Lung (tissue), 10 donors: ENCODE measurements around the gene PDE4DIP. TPM values are rescaled to one million over a fixed set of nuclear protein-coding genes. Genes with fewer than 3 reads are reported as not detected.
"Not testable (repeated sequence)": the region's sequence is repeated elsewhere in the genome, so short reads cannot be mapped to it uniquely, and the experiment has no call there.

ENCODE experiments used
- ATAC-seq: fragments of 200-7000 bp; cut with Tn5 transposase; one replicate; pipeline ENCODE4 v1.9.1; 2020; ENCODE audit warnings: moderate number of reproducible peaks; ENCODE audit not compliant: insufficient read depth, low FRiP score
- DNase-seq, 3 donors: peaks; one replicate each; pipeline ENCODE4 v3.0.0-alpha.2; 2013 to 2017
- H3K27ac ChIP-seq, 2 donors: one replicate each; pipeline ENCODE4 v1.5.1; 2013; ENCODE audit warnings: mild to moderate bottlenecking in 2 of 2, moderate library complexity in 2 of 2, control low read depth in 1 of 2, inconsistent platforms in 1 of 2, low read depth in 1 of 2, low read length in 1 of 2
- H3K27me3 ChIP-seq, 3 donors: one replicate each; pipeline ENCODE4 v1.5.1; 2013; ENCODE audit warnings: low read length in 2 of 3; ENCODE audit not compliant: control insufficient read depth in 3 of 3, insufficient read depth in 3 of 3
- H3K36me3 ChIP-seq, 4 donors: one replicate each; pipeline ENCODE4 v1.5.1; 2013; ENCODE audit warnings: low read length in 4 of 4, mild to moderate bottlenecking in 1 of 4, moderate library complexity in 1 of 4; ENCODE audit not compliant: control insufficient read depth in 4 of 4, insufficient read depth in 4 of 4
- H3K4me1 ChIP-seq, 5 donors: one replicate each; pipeline ENCODE4 v1.5.1; 2013; ENCODE audit warnings: low read length in 5 of 5, mild to moderate bottlenecking in 2 of 5, moderate library complexity in 1 of 5; ENCODE audit not compliant: control insufficient read depth in 5 of 5, insufficient read depth in 5 of 5
- H3K4me3 ChIP-seq: one replicate; pipeline ENCODE4 v1.5.1; 2013; ENCODE audit warnings: mild to moderate bottlenecking, control low read depth, moderate library complexity
- H3K9ac ChIP-seq, 2 donors: one replicate each; pipeline ENCODE4 v1.5.1; 2013; ENCODE audit warnings: low read length in 2 of 2, control low read depth in 1 of 2; ENCODE audit not compliant: insufficient read depth in 1 of 2
- H3K9me3 ChIP-seq, 4 donors: one replicate each; pipeline ENCODE4 v1.5.1; 2013; ENCODE audit warnings: low read length in 3 of 4, mild to moderate bottlenecking in 1 of 4, moderate library complexity in 1 of 4; ENCODE audit not compliant: control insufficient read depth in 4 of 4, insufficient read depth in 3 of 4
- WGBS, 2 donors: extraction: QIAGEN DNeasy Blood & Tissue Kit; methylation state at CpG; one replicate each; pipeline ENCODE4 v1.1.7; 2013; 5-methylcytosine and 5-hydroxymethylcytosine counted together
- polyA plus RNA-seq, 2 donors: library from polyadenylated mRNA; stranded (reverse); fragments of 200-250 nt; gene quantifications; one replicate each; pipeline ENCODE4 v1.2.1, GENCODE V29; 2013
- total RNA-seq, 2 donors: library from RNA; depleted of rRNA in 1 of 2; stranded (reverse); fragments of >200 nt in 1 of 2; gene quantifications; one replicate each; pipeline ENCODE4 v1.2.1, GENCODE V29; 2014 to 2021
- donor health status: Bipolar disorder and iron deficiency.
- donor health status: healthy.
- donor health status: DM: yes; HTN: yes; CAD: no.

Gene PDE4DIP
- total and polyA plus RNA-seq, 4 donors = 32.5 to 146 (median 65.0) TPM

- not testable (repeated sequence) for H3K9ac ChIP-seq, H3K4me1 ChIP-seq, H3K27me3 ChIP-seq, H3K36me3 ChIP-seq, H3K27ac ChIP-seq, H3K9me3 ChIP-seq, ATAC-seq, DNase-seq, H3K4me3 ChIP-seq
- WGBS, 2 donors = no CpG with 5 or more reads among the region's 2 CpGs
Measured at GRCh38 chr1:148879812-148880416, 35.7 kb downstream of the PDE4DIP start.

GRCh38 chr1:148881261-148881660 is 37.0 kb downstream of the PDE4DIP start:
- DNase-seq, H3K4me1 ChIP-seq, H3K9ac ChIP-seq, ATAC-seq, H3K36me3 ChIP-seq, H3K4me3 ChIP-seq, H3K27me3 ChIP-seq, H3K9me3 ChIP-seq, H3K27ac ChIP-seq: not testable (repeated sequence)
- WGBS, 2 donors = no CpG with 5 or more reads among the region's 1 CpG

- WGBS, 2 donors = 34 to 45% methylated on average over 2 of the region's 4 CpGs
Measured at GRCh38 chr1:148885219-148885618, 41.0 kb downstream of the PDE4DIP start.

GRCh38 chr1:148886293-148886692 is 42.1 kb downstream of the PDE4DIP start:
- not testable (repeated sequence) for H3K9ac ChIP-seq, H3K27ac ChIP-seq, H3K36me3 ChIP-seq, H3K27me3 ChIP-seq, H3K4me3 ChIP-seq, ATAC-seq, DNase-seq, H3K4me1 ChIP-seq, H3K9me3 ChIP-seq
- WGBS, 2 donors = no CpG with 5 or more reads among the region's 4 CpGs

More at GRCh38 chr1:148885219-148885618, 41.0 kb downstream of the PDE4DIP start:
- not testable (repeated sequence) for ATAC-seq, DNase-seq, H3K9ac ChIP-seq, H3K27me3 ChIP-seq, H3K27ac ChIP-seq, H3K4me3 ChIP-seq, H3K4me1 ChIP-seq, H3K9me3 ChIP-seq, H3K36me3 ChIP-seq

GRCh38 chr1:148888597-148888996 is 44.4 kb downstream of the PDE4DIP start:
- not testable (repeated sequence) for H3K27ac ChIP-seq, H3K9ac ChIP-seq, H3K27me3 ChIP-seq, H3K9me3 ChIP-seq, H3K36me3 ChIP-seq, H3K4me3 ChIP-seq, H3K4me1 ChIP-seq, ATAC-seq, DNase-seq
- WGBS, 2 donors = no CpG with 5 or more reads among the region's 5 CpGs

- H3K36me3 ChIP-seq, ATAC-seq, H3K4me3 ChIP-seq, H3K4me1 ChIP-seq, H3K9ac ChIP-seq, H3K27me3 ChIP-seq, H3K9me3 ChIP-seq, DNase-seq: not testable (repeated sequence)
- peak overlapping the region in 1 of 2 donors; percentile 77 for H3K27ac ChIP-seq
- 73 to 90% methylated on average over 5 to 6 of the region's 28 CpGs for WGBS, 2 donors
Measured at GRCh38 chr1:148889267-148890074, 45.2 kb downstream of the PDE4DIP start.

GRCh38 chr1:148890075-148890568 is 45.9 kb downstream of the PDE4DIP start:
- H3K36me3 ChIP-seq, DNase-seq, H3K4me1 ChIP-seq, H3K9ac ChIP-seq, H3K4me3 ChIP-seq, H3K27ac ChIP-seq, H3K27me3 ChIP-seq, H3K9me3 ChIP-seq: not testable (repeated sequence)
- peak; percentile 29 for ATAC-seq
- no CpG with 5 or more reads among the region's 4 CpGs for WGBS, 2 donors
